GM10266 (cell line): ENCODE results near the gene PRSS53.
"Not testable (repeated sequence)": the region's sequence is repeated elsewhere in the genome, so short reads cannot be mapped to it uniquely, and the experiment has no call there.

Source experiments
- DNase-seq: peaks from one replicate; pipeline ENCODE4 v3.0.0; 2012; ENCODE audit errors: extremely low spot score
- CTCF ChIP-seq: IDR thresholded peaks from 2 replicates; pipeline ENCODE4 v1.5.1; 2012; ENCODE audit warnings: mild to moderate bottlenecking, low read depth; ENCODE audit not compliant: control insufficient read depth, insufficient read depth; ENCODE audit errors: missing control alignments

PRSS53 gene

GRCh38 chr16:31088459-31089183 is at the start of gene PRSS53:
Gene PRSS53, minus strand, starts transcription at chr16:31088943. Its CDS starts 134 bp downstream, at chr16:31088809.
- TF ChIP-seq CTCF, result no peak
- DNase-seq, result no peak

- DNase-seq, result not testable (repeated sequence)
Measured at GRCh38 chr16:31136822-31137499, 48.2 kb upstream of the PRSS53 start.

GRCh38 chr16:31136287-31136662 is 47.5 kb upstream of the PRSS53 start:
- TF ChIP-seq CTCF, result no peak
- DNase-seq, result no peak

GRCh38 chr16:31135535-31136286 is 47.0 kb upstream of the PRSS53 start, which contains the start of gene PRSS8:
Gene PRSS8, minus strand, starts transcription at chr16:31135727. Its CDS starts 229 bp downstream, at chr16:31135498.
- DNase-seq, result no peak
- TF ChIP-seq CTCF, result no peak

GRCh38 chr16:31134625-31135534 is 46.1 kb upstream of the PRSS53 start:
- TF ChIP-seq CTCF, result no peak
- no peak for DNase-seq

GRCh38 chr16:31134091-31134571 is 45.4 kb upstream of the PRSS53 start:
- no peak for TF ChIP-seq CTCF
- DNase-seq, result no peak

- no peak for TF ChIP-seq CTCF
- no peak for DNase-seq
Measured at GRCh38 chr16:31133046-31133501, 44.3 kb upstream of the PRSS53 start.
